Tongue (tissue), 2 donors: Measurements from ENCODE around the gene NCAN. TPM values are rescaled to one million over a fixed set of nuclear protein-coding genes. Genes with fewer than 3 reads are reported as not detected.
A peak's percentile ranks its signal among the peaks of the same experiment; 100 is the strongest.
"Not testable (repeated sequence)": the region's sequence is repeated elsewhere in the genome, so short reads cannot be mapped to it uniquely, and the experiment has no call there.

Source experiments
- DNase-seq: peaks from one replicate; pipeline ENCODE4 v3.0.0-alpha.2; 2015
- total RNA-seq: library from RNA; depleted of rRNA; stranded (reverse); fragments of >200 nt; gene quantifications from one replicate; pipeline ENCODE4 v1.2.3, GENCODE V29; 2014

NCAN gene
- total RNA-seq, 1 donor from 2014 or later: under 0.01 TPM

- DNase-seq: no peak
Observed at GRCh38 chr19:19193926-19194325, 17.8 kb upstream of the NCAN start.

- DNase-seq: no peak
Observed at GRCh38 chr19:19201697-19202630, 9.8 kb upstream of the NCAN start.

GRCh38 chr19:19202707-19203011, 9.1 kb upstream of the NCAN start:
- no peak for DNase-seq

GRCh38 chr19:19203012-19203856, 8.5 kb upstream of the NCAN start, which contains the start of gene NR2C2AP:
Gene NR2C2AP (minus strand): TSS chr19:19203414. CDS start chr19:19203060, 354 bp downstream.
- DNase-seq: peak; percentile 96

GRCh38 chr19:19204181-19204580, 7.6 kb upstream of the NCAN start:
- DNase-seq: no peak

GRCh38 chr19:19205416-19206410, 6.0 kb upstream of the NCAN start:
- no peak for DNase-seq

- DNase-seq: no peak
Observed at GRCh38 chr19:19206938-19207337, 4.8 kb upstream of the NCAN start.

GRCh38 chr19:19207637-19208572, 3.9 kb upstream of the NCAN start:
- DNase-seq: no peak

- no peak for DNase-seq
Observed at GRCh38 chr19:19209372-19209771, 2.4 kb upstream of the NCAN start.

- DNase-seq: no peak
Observed at GRCh38 chr19:19212916-19213315, 1.2 kb downstream of the NCAN start.

GRCh38 chr19:19213426-19214158, 1.8 kb downstream of the NCAN start:
- DNase-seq: no peak

- no peak for DNase-seq
Observed at GRCh38 chr19:19214159-19214490, 2.4 kb downstream of the NCAN start.

- peak; percentile 85 for DNase-seq
Observed at GRCh38 chr19:19214892-19215291, 3.1 kb downstream of the NCAN start.

- DNase-seq: no peak
Observed at GRCh38 chr19:19215792-19216191, 4.0 kb downstream of the NCAN start.

GRCh38 chr19:19217099-19217498, 5.3 kb downstream of the NCAN start:
- DNase-seq: no peak

GRCh38 chr19:19218911-19219310, 7.2 kb downstream of the NCAN start:
- no peak for DNase-seq

GRCh38 chr19:19221000-19221399, 9.2 kb downstream of the NCAN start:
- not testable (repeated sequence) for DNase-seq

GRCh38 chr19:19223060-19223459, 11.3 kb downstream of the NCAN start:
- DNase-seq: no peak

- no peak for DNase-seq
Observed at GRCh38 chr19:19223636-19224035, 11.9 kb downstream of the NCAN start.
